RWPE2 (cell line): ENCODE data around the gene EGFL7.
"Not testable (repeated sequence)": the region's sequence is repeated elsewhere in the genome, so short reads cannot be mapped to it uniquely, and the experiment has no call there.

Experiments used
- ATAC-seq: fragments of 200-7000 bp; cut with Tn5 transposase; 3 replicates; pipeline ENCODE4 v1.9.1; 2021; ENCODE audit warnings: low read depth
- DNase-seq: peaks from one replicate; pipeline ENCODE4 v3.0.0-alpha.2; 2020; ENCODE audit warnings: low spot score
- H3K27ac ChIP-seq: fragments of 450-650 bp; 2 replicates; pipeline ENCODE4 v1.5.1; 2017; ENCODE audit warnings: mild to moderate bottlenecking; ENCODE audit not compliant: poor library complexity, severe bottlenecking
- H3K27me3 ChIP-seq: fragments of 250-450 bp; sonication (Bioruptor Pico); 2 replicates; pipeline ENCODE4 v1.5.1; 2021; ENCODE audit warnings: mild to moderate bottlenecking, moderate library complexity; ENCODE audit not compliant: insufficient read depth, poor library complexity, severe bottlenecking
- H3K36me3 ChIP-seq: fragments of 250-450 bp; sonication (Bioruptor Pico); 2 replicates; pipeline ENCODE4 v1.5.1; 2020; ENCODE audit warnings: low read depth, mild to moderate bottlenecking, moderate library complexity
- H3K4me1 ChIP-seq: fragments of 250-450 bp; sonication (Bioruptor Pico); 2 replicates; pipeline ENCODE4 v1.5.1; 2021; ENCODE audit warnings: mild to moderate bottlenecking, moderate library complexity; ENCODE audit not compliant: insufficient read depth, poor library complexity, severe bottlenecking
- H3K4me3 ChIP-seq: fragments of 250-450 bp; sonication (Bioruptor Pico); 2 replicates; pipeline ENCODE4 v1.5.1; 2021; ENCODE audit warnings: mild to moderate bottlenecking, moderate library complexity; ENCODE audit not compliant: severe bottlenecking
- H3K9me3 ChIP-seq: fragments of 250-450 bp; sonication (Bioruptor Pico); 2 replicates; pipeline ENCODE4 v1.5.1; 2021; ENCODE audit warnings: mild to moderate bottlenecking, moderate library complexity; ENCODE audit not compliant: severe bottlenecking
- TF ChIP-seq, protein P1 (sequence below): fragments of 450-650 bp; IDR thresholded peaks from one replicate; pipeline ENCODE4 v1.5.1; 2017; ENCODE audit warnings: mild to moderate bottlenecking, moderate library complexity; ENCODE audit not compliant: poor library complexity, severe bottlenecking

The EGFL7 gene

DNA sequence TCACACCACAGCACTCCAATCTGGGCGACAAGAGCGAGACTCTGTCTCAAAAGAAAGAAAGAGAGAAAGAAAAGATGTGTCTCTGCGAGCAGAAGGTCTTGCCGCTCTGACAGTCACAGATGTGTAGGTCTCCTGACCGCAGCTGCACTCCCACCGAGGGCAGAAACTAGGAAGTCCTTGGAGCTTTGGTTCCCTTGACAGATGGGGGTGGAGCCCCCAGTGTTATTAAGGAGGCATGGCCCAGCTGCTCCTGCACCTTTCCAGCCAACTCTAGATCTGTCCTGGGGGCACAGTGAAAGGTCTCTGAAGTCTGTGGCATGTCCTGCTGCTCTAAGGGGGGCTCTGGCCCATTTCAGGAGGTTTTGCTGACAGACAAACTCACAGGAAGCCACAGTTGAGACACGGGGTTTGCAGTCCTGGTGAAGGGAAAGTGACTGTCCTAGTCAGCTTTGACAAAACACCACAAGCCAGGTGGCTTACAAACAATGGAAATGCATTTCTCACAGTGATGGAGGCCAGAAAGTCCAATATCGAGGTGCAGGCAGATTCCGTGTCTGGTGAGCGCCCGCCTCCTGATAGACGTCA, 40.7 kb downstream of the EGFL7 start:
- TF ChIP-seq, protein P1, sequence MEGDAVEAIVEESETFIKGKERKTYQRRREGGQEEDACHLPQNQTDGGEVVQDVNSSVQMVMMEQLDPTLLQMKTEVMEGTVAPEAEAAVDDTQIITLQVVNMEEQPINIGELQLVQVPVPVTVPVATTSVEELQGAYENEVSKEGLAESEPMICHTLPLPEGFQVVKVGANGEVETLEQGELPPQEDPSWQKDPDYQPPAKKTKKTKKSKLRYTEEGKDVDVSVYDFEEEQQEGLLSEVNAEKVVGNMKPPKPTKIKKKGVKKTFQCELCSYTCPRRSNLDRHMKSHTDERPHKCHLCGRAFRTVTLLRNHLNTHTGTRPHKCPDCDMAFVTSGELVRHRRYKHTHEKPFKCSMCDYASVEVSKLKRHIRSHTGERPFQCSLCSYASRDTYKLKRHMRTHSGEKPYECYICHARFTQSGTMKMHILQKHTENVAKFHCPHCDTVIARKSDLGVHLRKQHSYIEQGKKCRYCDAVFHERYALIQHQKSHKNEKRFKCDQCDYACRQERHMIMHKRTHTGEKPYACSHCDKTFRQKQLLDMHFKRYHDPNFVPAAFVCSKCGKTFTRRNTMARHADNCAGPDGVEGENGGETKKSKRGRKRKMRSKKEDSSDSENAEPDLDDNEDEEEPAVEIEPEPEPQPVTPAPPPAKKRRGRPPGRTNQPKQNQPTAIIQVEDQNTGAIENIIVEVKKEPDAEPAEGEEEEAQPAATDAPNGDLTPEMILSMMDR = no peak
- ATAC-seq (no peak), DNase-seq (no peak)
- peaks cover 7% of the 10 kb centered on the region for H3K27me3 ChIP-seq
- no peak overlapping the region for H3K27ac ChIP-seq
- no peak overlapping the region for H3K4me3 ChIP-seq
- H3K36me3 ChIP-seq = no peaks in the 10 kb centered on the region
- H3K9me3 ChIP-seq = no peaks in the 10 kb centered on the region
- H3K4me1 ChIP-seq = no peaks in the 10 kb centered on the region

DNA sequence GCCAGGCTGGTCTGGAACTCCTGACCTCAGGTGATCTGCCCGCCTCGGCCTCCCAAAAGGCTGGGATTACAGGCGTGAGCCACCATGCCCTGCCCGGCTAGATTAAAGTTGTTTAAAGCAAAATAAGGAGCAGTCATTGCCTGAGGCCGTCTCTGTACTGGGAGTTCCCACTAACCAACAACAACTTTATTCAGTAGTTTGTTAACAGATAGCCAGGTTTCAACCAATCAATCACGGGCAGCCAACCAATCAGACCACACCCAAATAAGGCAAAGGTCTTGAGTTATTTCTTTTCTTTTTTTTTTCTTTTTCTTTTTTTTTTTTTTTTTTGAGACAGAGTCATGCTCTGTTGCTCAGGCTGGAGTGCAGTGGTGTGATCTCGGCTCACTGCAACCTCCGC, 42.0 kb downstream of the EGFL7 start:
- H3K4me3 ChIP-seq, H3K4me1 ChIP-seq: not testable (repeated sequence)

DNA sequence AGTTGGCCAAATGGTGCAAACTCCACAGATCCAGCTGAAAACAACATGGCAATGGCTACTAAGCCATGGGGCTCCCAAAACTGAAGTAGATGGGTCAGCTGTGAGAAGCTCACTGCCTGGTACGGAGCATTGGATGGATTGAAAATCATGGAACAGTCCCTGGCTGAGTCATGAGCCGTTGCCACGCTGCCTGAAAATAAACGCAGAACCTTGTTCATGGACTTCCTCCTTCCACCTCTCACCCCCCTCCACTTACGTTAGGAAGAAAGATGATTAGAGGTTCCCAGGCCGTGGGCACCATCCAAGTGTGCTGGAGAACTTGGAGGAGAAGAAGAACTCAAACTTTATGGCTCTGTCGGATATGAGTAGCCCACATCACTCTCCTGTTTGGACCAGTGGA, 42.8 kb downstream of the EGFL7 start:
- H3K4me3 ChIP-seq = no peak overlapping the region
- peaks cover 7% of the 10 kb centered on the region for H3K27me3 ChIP-seq
- no peaks in the 10 kb centered on the region for H3K36me3 ChIP-seq
- no peak for ATAC-seq
- DNase-seq = no peak
- H3K9me3 ChIP-seq = no peaks in the 10 kb centered on the region
- H3K4me1 ChIP-seq = no peaks in the 10 kb centered on the region
- H3K27ac ChIP-seq = no peak overlapping the region
- TF ChIP-seq, protein P1 = no peak

More for the DNA sequence above, 42.0 kb downstream of the EGFL7 start:
- not testable (repeated sequence) for H3K36me3 ChIP-seq, H3K9me3 ChIP-seq, H3K27me3 ChIP-seq, DNase-seq, ATAC-seq, H3K27ac ChIP-seq

DNA sequence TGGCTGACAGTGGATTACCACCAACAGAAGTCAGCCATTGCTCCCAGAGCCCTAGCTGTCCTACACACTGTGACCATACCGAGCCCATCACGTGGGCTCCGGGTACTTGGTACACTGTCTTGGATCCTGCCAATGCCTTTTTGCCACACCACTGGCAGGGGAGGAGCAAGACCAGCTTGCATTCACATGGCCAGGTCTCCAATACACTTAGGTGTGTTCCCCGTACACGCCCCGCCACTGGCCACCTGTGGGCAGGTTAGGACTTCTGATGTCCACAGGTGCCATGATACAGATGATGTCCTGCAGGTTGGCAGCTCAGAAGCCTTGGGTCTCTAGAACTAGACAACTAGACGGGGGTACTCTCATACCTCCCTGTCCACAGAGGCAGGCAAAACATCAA, 44.3 kb downstream of the EGFL7 start:
- H3K36me3 ChIP-seq = no peaks in the 10 kb centered on the region
- H3K9me3 ChIP-seq = no peaks in the 10 kb centered on the region
- ATAC-seq (no peak), DNase-seq (no peak)
- H3K4me3 ChIP-seq = no peak overlapping the region
- H3K27ac ChIP-seq = no peak overlapping the region
- TF ChIP-seq, protein P1 = no peak
- H3K27me3 ChIP-seq = peaks cover 6% of the 10 kb centered on the region
- no peaks in the 10 kb centered on the region for H3K4me1 ChIP-seq

DNA sequence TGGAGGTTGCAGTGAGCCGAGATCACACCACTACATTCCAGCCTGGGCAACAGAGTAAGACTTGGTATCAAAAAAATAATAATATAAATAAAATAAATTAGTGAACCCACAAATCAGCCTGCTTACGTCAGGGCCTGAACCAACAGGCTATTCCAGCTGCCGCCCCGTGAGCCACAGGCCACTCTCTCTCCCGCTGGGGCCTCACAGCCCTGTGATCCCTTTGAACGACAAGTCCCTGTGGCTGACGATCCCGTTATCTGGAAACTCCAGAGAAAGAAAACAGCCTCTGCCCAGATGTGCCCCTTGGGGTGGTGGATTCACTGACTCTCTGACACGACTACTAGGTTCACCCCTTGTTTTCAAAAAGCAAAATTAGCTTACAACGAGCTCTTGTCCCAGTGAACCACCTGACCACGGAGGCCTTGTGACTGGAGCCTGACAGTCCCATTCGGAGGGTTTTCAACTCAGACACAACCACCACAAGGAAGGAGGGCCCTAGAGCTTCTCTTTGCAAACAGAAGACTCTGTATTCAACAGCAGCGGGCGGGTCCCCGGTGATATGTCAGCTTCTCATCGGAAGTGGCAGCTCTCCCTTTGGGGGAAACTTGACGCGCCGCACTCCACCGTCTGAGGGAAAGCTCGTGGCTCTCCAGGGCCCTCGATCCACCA, 45.3 kb downstream of the EGFL7 start:
- DNase-seq (no peak), ATAC-seq (no peak)
- Histone ChIP-seq H3K4me3 (no peak overlapping the region), H3K27me3 (peaks cover 11% of the 10 kb centered on the region), H3K27ac (no peak overlapping the region), H3K4me1 (no peaks in the 10 kb centered on the region), H3K36me3 (no peaks in the 10 kb centered on the region), H3K9me3 (no peaks in the 10 kb centered on the region)
- TF ChIP-seq, protein P1 = no peak
